ENCODE results near the gene LSAMP.

LSAMP gene

GRCh38 chr3:115843206-115843605, 602.1 kb downstream of the LSAMP start:
- FAIRE-seq (no peak), DNase-seq (ENCODE audit: insufficient read length, low spot score) (no peak)
- no peak for TF ChIP-seq POLR2A (IDR thresholded peaks at IDR 0.05; ENCODE audit: low read depth, low read length)
- no peak for TF ChIP-seq PAX5 (IDR thresholded peaks at IDR 0.05; ENCODE audit: insufficient read depth, low read length, severe bottlenecking)
- no peak for TF ChIP-seq POLR2AphosphoS5 (IDR thresholded peaks at IDR 0.05; ENCODE audit: low read depth, low read length)
- no peak for TF ChIP-seq POU2F2 (IDR thresholded peaks at IDR 0.05; ENCODE audit: low read depth, low read length)
- no peak for TF ChIP-seq TAF1 (IDR thresholded peaks at IDR 0.05; ENCODE audit: low read depth, low read length)
- TF ChIP-seq SPI1 (IDR thresholded peaks at IDR 0.05; ENCODE audit: low read depth, low read length) = no peak

DNA sequence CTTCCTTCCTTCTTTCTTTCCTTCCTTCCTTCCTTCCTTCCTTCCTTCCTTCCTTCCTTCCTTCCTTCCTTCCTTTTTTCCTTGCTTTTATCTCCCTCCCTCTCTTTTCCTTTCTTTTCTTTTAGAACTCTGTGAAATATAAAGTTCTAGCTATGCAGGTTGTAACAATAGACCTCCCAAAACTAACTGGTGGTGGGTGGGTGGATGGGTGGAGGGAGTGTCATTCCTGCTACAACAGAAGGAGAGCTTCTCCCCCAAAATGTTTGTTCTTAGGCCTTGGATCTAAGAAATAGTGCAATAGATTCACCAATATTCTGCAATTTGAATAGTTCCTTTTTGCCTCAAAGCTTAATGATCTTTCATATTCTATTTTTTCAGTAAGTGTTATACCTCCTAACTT, 606.0 kb downstream of the LSAMP start:
- TF ChIP-seq SPI1 (IDR thresholded peaks at IDR 0.05; ENCODE audit: low read depth, low read length) (no peak), POLR2A (IDR thresholded peaks at IDR 0.05; ENCODE audit: low read depth, low read length) (no peak)
- FAIRE-seq = no peak

DNA sequence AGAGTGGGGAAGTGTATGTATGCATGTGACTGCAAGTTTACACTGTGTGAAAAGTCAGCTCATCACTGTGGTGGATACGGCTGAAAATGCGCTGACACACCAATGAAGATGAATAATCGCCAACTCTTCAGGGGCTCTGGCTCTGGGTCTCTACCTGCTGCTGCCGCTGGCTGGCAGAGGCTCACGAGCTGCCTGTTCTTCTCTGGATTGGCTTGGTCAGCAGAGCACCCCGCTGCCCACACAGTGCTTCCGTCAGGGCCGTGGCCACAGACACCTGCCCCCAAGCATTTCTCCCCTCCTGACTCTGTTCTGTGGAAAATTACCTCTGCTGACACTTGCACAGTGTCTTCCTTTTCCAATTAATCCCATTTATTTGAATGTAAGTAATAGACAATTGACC, 606.5 kb downstream of the LSAMP start:
- no peak for TF ChIP-seq POU2F2 (IDR thresholded peaks at IDR 0.05; ENCODE audit: low read depth, low read length)
- TF ChIP-seq POLR2A (IDR thresholded peaks at IDR 0.05; ENCODE audit: low read depth, low read length) = no peak
- TF ChIP-seq TAF1 (IDR thresholded peaks at IDR 0.05; ENCODE audit: low read depth, low read length) = no peak
- no peak for TF ChIP-seq POLR2AphosphoS5 (IDR thresholded peaks at IDR 0.05; ENCODE audit: low read depth, low read length)
- TF ChIP-seq SPI1 (IDR thresholded peaks at IDR 0.05; ENCODE audit: low read depth, low read length) = no peak
- no peak for TF ChIP-seq PAX5 (IDR thresholded peaks at IDR 0.05; ENCODE audit: insufficient read depth, low read length, severe bottlenecking)
- FAIRE-seq (no peak), DNase-seq (ENCODE audit: insufficient read length, low spot score) (no peak)

More for the DNA sequence above, 606.0 kb downstream of the LSAMP start:
- DNase-seq (ENCODE audit: insufficient read length, low spot score) = no peak

DNA sequence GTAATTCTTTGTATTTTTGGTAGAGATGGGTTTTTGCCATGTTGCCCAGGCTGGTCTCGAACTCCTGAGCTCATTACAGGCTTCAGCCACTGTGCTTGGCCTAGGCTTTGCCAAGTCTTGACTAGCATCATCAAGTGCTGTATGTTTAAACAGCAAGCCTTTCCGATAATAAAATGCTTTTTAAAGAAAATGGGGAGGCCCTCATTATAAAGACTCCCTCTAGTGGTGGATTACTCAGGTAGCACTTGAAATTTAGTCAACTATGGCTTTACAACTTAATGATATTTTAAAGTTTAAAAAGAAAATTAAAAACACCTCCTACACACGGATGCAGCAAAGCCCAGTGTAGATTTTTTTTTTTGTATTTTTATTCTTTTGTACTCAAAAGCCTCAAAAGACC, 608.3 kb downstream of the LSAMP start:
- DNase-seq (ENCODE audit: insufficient read length, low spot score) (no peak), FAIRE-seq (no peak)
- TF ChIP-seq POLR2AphosphoS5 (IDR thresholded peaks at IDR 0.05; ENCODE audit: low read depth, low read length) (no peak), SPI1 (IDR thresholded peaks at IDR 0.05; ENCODE audit: low read depth, low read length) (no peak), PAX5 (IDR thresholded peaks at IDR 0.05; ENCODE audit: insufficient read depth, low read length, severe bottlenecking) (no peak), POU2F2 (IDR thresholded peaks at IDR 0.05; ENCODE audit: low read depth, low read length) (no peak), POLR2A (IDR thresholded peaks at IDR 0.05; ENCODE audit: low read depth, low read length) (no peak), TAF1 (IDR thresholded peaks at IDR 0.05; ENCODE audit: low read depth, low read length) (no peak)

GRCh38 chr3:115835946-115836345, 609.3 kb downstream of the LSAMP start:
- FAIRE-seq (no peak), DNase-seq (ENCODE audit: insufficient read length, low spot score) (no peak)
- no peak for TF ChIP-seq POU2F2 (IDR thresholded peaks at IDR 0.05; ENCODE audit: low read depth, low read length)
- TF ChIP-seq POLR2A (IDR thresholded peaks at IDR 0.05; ENCODE audit: low read depth, low read length) = no peak
- TF ChIP-seq SPI1 (IDR thresholded peaks at IDR 0.05; ENCODE audit: low read depth, low read length) = no peak

- FAIRE-seq = no peak
- no peak for DNase-seq (ENCODE audit: insufficient read length, low spot score)
- no peak for TF ChIP-seq POLR2AphosphoS5 (IDR thresholded peaks at IDR 0.05; ENCODE audit: low read depth, low read length)
- TF ChIP-seq SPI1 (IDR thresholded peaks at IDR 0.05; ENCODE audit: low read depth, low read length) = no peak
- TF ChIP-seq POLR2A (IDR thresholded peaks at IDR 0.05; ENCODE audit: low read depth, low read length) = no peak
- no peak for TF ChIP-seq PAX5 (IDR thresholded peaks at IDR 0.05; ENCODE audit: insufficient read depth, low read length, severe bottlenecking)
- no peak for TF ChIP-seq POU2F2 (IDR thresholded peaks at IDR 0.05; ENCODE audit: low read depth, low read length)
- no peak for TF ChIP-seq TAF1 (IDR thresholded peaks at IDR 0.05; ENCODE audit: low read depth, low read length)
These were observed 611.2 kb downstream of the LSAMP start for GRCh38 chr3:115834068-115834467.

- FAIRE-seq (no peak), DNase-seq (ENCODE audit: insufficient read length, low spot score) (no peak)
- TF ChIP-seq POLR2AphosphoS5 (IDR thresholded peaks at IDR 0.05; ENCODE audit: low read depth, low read length) (no peak), POLR2A (IDR thresholded peaks at IDR 0.05; ENCODE audit: low read depth, low read length) (no peak)
These were observed 612.2 kb downstream of the LSAMP start for GRCh38 chr3:115833074-115833473.

DNA sequence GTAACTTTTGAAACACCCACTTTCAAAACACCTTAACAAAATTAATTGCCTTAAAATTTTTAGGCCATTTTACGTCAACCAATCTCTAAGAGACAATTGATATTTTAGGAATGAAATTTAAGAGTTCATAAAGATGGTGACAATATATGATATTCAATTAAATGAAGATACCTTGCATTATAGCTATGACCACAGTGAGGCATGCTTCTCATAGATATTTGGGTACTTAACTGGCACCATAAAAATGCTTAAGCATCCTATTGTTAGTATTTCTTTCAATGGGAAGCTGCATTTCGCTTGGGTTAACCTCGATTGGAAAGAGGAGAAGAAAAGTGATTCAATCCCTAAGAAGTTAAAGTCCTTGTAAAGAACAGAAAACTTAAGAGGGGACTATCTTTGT, 613.0 kb downstream of the LSAMP start:
- FAIRE-seq (no peak), DNase-seq (ENCODE audit: insufficient read length, low spot score) (no peak)
- no peak for TF ChIP-seq TAF1 (IDR thresholded peaks at IDR 0.05; ENCODE audit: low read depth, low read length)
- no peak for TF ChIP-seq PAX5 (IDR thresholded peaks at IDR 0.05; ENCODE audit: insufficient read depth, low read length, severe bottlenecking)
- TF ChIP-seq POLR2A (IDR thresholded peaks at IDR 0.05; ENCODE audit: low read depth, low read length) = no peak
- no peak for TF ChIP-seq POU2F2 (IDR thresholded peaks at IDR 0.05; ENCODE audit: low read depth, low read length)
- TF ChIP-seq SPI1 (IDR thresholded peaks at IDR 0.05; ENCODE audit: low read depth, low read length) = no peak
- TF ChIP-seq POLR2AphosphoS5 (IDR thresholded peaks at IDR 0.05; ENCODE audit: low read depth, low read length) = no peak

- FAIRE-seq (no peak), DNase-seq (ENCODE audit: insufficient read length, low spot score) (no peak)
- TF ChIP-seq POU2F2 (IDR thresholded peaks at IDR 0.05; ENCODE audit: low read depth, low read length) = no peak
- no peak for TF ChIP-seq POLR2A (IDR thresholded peaks at IDR 0.05; ENCODE audit: low read depth, low read length)
- no peak for TF ChIP-seq PAX5 (IDR thresholded peaks at IDR 0.05; ENCODE audit: insufficient read depth, low read length, severe bottlenecking)
- TF ChIP-seq POLR2AphosphoS5 (IDR thresholded peaks at IDR 0.05; ENCODE audit: low read depth, low read length) = no peak
- TF ChIP-seq SPI1 (IDR thresholded peaks at IDR 0.05; ENCODE audit: low read depth, low read length) = no peak
- no peak for TF ChIP-seq TAF1 (IDR thresholded peaks at IDR 0.05; ENCODE audit: low read depth, low read length)
These were observed 613.4 kb downstream of the LSAMP start for GRCh38 chr3:115831864-115832263.

- no peak for FAIRE-seq
- no peak for DNase-seq (ENCODE audit: insufficient read length, low spot score)
- no peak for TF ChIP-seq POLR2AphosphoS5 (IDR thresholded peaks at IDR 0.05; ENCODE audit: low read depth, low read length)
- no peak for TF ChIP-seq TAF1 (IDR thresholded peaks at IDR 0.05; ENCODE audit: low read depth, low read length)
These were observed 614.4 kb downstream of the LSAMP start for GRCh38 chr3:115830764-115831395.

GRCh38 chr3:115828401-115828800, 616.9 kb downstream of the LSAMP start:
- no peak for TF ChIP-seq PAX5 (IDR thresholded peaks at IDR 0.05; ENCODE audit: insufficient read depth, low read length, severe bottlenecking)
- TF ChIP-seq SPI1 (IDR thresholded peaks at IDR 0.05; ENCODE audit: low read depth, low read length) = no peak
- TF ChIP-seq TAF1 (IDR thresholded peaks at IDR 0.05; ENCODE audit: low read depth, low read length) = no peak
- no peak for TF ChIP-seq POLR2AphosphoS5 (IDR thresholded peaks at IDR 0.05; ENCODE audit: low read depth, low read length)
- no peak for TF ChIP-seq POU2F2 (IDR thresholded peaks at IDR 0.05; ENCODE audit: low read depth, low read length)
- no peak for TF ChIP-seq POLR2A (IDR thresholded peaks at IDR 0.05; ENCODE audit: low read depth, low read length)
- FAIRE-seq = no peak
- DNase-seq (ENCODE audit: insufficient read length, low spot score) = no peak

Data from GM12891 (cell line).